Mammary epithelial cell (primary cell): ENCODE data around the gene MPST.

Experiments
- CTCF ChIP-seq, 2 donors: IDR thresholded peaks in 1 of 2; conservative IDR thresholded peaks in 1 of 2; 2 replicates each; pipeline ENCODE4 v1.5.1; 2011 to 2012; ENCODE audit warnings: inconsistent platforms in 2 of 2, low read length in 2 of 2, mild to moderate bottlenecking in 2 of 2, control low read depth in 1 of 2, low read depth in 1 of 2; ENCODE audit not compliant: insufficient read depth in 1 of 2; ENCODE audit errors: extremely low read depth in 1 of 2
- EZH2 ChIP-seq: IDR thresholded peaks from 2 replicates; pipeline ENCODE4 v1.6.1; 2012; ENCODE audit warnings: low read length, inconsistent platforms, borderline replicate concordance

GRCh38 chr22:37018086-37018814 lies 1.3 kb upstream of the MPST start:
- TF ChIP-seq CTCF (conservative IDR thresholded peaks at IDR 0.05 in 1 of 2, IDR thresholded peaks at IDR 0.05 in 1 of 2; ENCODE audit: extremely low read depth in 1 of 2, insufficient read depth in 1 of 2, low read depth in 1 of 2, low read length in 2 of 2): no peak
- no peak for TF ChIP-seq EZH2
